PC-3 (cell line): Measurements from ENCODE around the gene SLCO4C1.

ENCODE experiments used
- EZH2 ChIP-seq: fragments of 300-600 bp; sonication (generic); IDR thresholded peaks from one replicate; pipeline ENCODE4 v1.6.1; 2017; ENCODE audit warnings: antibody characterized with exemption, mild to moderate bottlenecking, low read length; ENCODE audit not compliant: unreplicated experiment
- TF ChIP-seq, protein P1 (sequence below): fragments of 300-600 bp; sonication (generic); conservative IDR thresholded peaks from 2 replicates; pipeline ENCODE4 v1.5.1; 2017; ENCODE audit warnings: antibody characterized with exemption, low read depth, mild to moderate bottlenecking, low read length

DNA sequence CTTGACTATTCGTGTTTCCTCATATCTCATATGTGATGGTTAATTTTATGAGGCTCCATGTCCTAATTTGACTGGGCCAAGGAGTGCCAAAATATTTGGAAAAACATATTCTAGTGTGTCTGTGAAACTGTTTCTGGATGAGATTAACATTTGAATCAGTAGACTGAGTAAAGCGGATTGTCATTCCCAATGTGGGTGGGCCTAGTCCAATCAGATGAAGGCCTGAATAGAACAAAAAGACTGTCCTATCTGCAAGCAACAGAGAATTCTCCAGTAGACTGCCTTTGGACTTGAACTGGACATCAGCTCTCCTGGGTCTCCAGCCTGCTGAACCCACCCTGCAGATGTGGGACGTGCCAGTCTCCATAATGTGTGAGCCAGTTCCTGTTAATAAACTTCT, 13.5 kb upstream of the SLCO4C1 start:
- TF ChIP-seq, protein P1, sequence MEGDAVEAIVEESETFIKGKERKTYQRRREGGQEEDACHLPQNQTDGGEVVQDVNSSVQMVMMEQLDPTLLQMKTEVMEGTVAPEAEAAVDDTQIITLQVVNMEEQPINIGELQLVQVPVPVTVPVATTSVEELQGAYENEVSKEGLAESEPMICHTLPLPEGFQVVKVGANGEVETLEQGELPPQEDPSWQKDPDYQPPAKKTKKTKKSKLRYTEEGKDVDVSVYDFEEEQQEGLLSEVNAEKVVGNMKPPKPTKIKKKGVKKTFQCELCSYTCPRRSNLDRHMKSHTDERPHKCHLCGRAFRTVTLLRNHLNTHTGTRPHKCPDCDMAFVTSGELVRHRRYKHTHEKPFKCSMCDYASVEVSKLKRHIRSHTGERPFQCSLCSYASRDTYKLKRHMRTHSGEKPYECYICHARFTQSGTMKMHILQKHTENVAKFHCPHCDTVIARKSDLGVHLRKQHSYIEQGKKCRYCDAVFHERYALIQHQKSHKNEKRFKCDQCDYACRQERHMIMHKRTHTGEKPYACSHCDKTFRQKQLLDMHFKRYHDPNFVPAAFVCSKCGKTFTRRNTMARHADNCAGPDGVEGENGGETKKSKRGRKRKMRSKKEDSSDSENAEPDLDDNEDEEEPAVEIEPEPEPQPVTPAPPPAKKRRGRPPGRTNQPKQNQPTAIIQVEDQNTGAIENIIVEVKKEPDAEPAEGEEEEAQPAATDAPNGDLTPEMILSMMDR, result no peak
- TF ChIP-seq EZH2, result no peak
